Activated CD8-positive, alpha-beta memory T cell treated with anti-CD3 and anti-CD28 coated beads, Interleukin-2, amount 10 ng/mL, durations not matched to agents 7 days and 5 days (primary cell): ENCODE measurements around the gene TOR2A. TPM values are rescaled to one million over a fixed set of nuclear protein-coding genes. Genes with fewer than 3 reads are reported as not detected.

Experiments
- ATAC-seq: fragments of 150-1000 bp; cut with Tn5 transposase; one replicate; pipeline ENCODE4 v1.10.0; 2021; ENCODE audit warnings: moderate library complexity
- CTCF ChIA-PET: fragments of 350-600 bp; sonication (Branson Sonifier 250); formaldehyde crosslinking; loops from one replicate; lab custom pipeline; 2021; ENCODE audit warnings: antibody characterized with exemption; lab: Charles Lee
- DNase-seq: peaks from one replicate; pipeline ENCODE4 v3.0.0-alpha.2; 2020
- H3K27ac Mint-ChIP-seq: one replicate; pipeline ENCODE4 v1.8.0; 2021; ENCODE audit warnings: mild to moderate bottlenecking, mixed read lengths
- H3K27me3 Mint-ChIP-seq: one replicate; pipeline ENCODE4 v1.8.0; 2021; ENCODE audit warnings: mixed read lengths
- H3K36me3 Mint-ChIP-seq: one replicate; pipeline ENCODE4 v1.8.0; 2021; ENCODE audit warnings: mild to moderate bottlenecking, mixed read lengths
- H3K4me1 Mint-ChIP-seq: one replicate; pipeline ENCODE4 v1.8.0; 2021; ENCODE audit warnings: mixed read lengths
- H3K4me3 Mint-ChIP-seq: one replicate; pipeline ENCODE4 v1.8.0; 2021; ENCODE audit warnings: mild to moderate bottlenecking, moderate library complexity, mixed read lengths
- H3K9me3 Mint-ChIP-seq: one replicate; pipeline ENCODE4 v1.8.0; 2022; ENCODE audit warnings: low read depth, mixed read lengths
- total RNA-seq, 2 experiments: library from RNA; stranded (reverse); gene quantifications; one replicate each; pipeline ENCODE4 v1.2.3, GENCODE V29; 2021

TOR2A gene
- total RNA-seq, 2 experiments from 2014 or later: 24.1 to 26.8 TPM

- Mint-ChIP-seq H3K27ac (no peak overlapping the region), H3K4me3 (no peak overlapping the region), H3K4me1 (no peaks in the 10 kb centered on the region), H3K27me3 (no peaks in the 10 kb centered on the region), H3K9me3 (no peaks in the 10 kb centered on the region), H3K36me3 (peaks cover 2% of the 10 kb centered on the region)
- CTCF ChIA-PET: no interaction called here
- DNase-seq (no peak), ATAC-seq (no peak)
Measured at GRCh38 chr9:127693697-127694096, 41.4 kb downstream of the TOR2A start.

GRCh38 chr9:127693143-127693542 lies 42.0 kb downstream of the TOR2A start:
- no peak for ATAC-seq
- Mint-ChIP-seq H3K4me3 (no peak overlapping the region), H3K27me3 (no peaks in the 10 kb centered on the region), H3K9me3 (no peaks in the 10 kb centered on the region), H3K36me3 (peaks cover 2% of the 10 kb centered on the region), H3K4me1 (no peaks in the 10 kb centered on the region), H3K27ac (no peak overlapping the region)
- no peak for DNase-seq
- CTCF ChIA-PET: no interaction called here

- no peak overlapping the region for H3K4me3 Mint-ChIP-seq
Measured at GRCh38 chr9:127692071-127692470, 43.0 kb downstream of the TOR2A start.

GRCh38 chr9:127690735-127691134 lies 44.4 kb downstream of the TOR2A start:
- DNase-seq (no peak), ATAC-seq (no peak)
- Mint-ChIP-seq H3K27me3 (no peaks in the 10 kb centered on the region), H3K4me3 (no peak overlapping the region), H3K36me3 (no peaks in the 10 kb centered on the region), H3K4me1 (no peaks in the 10 kb centered on the region), H3K9me3 (no peaks in the 10 kb centered on the region), H3K27ac (no peak overlapping the region)
- CTCF ChIA-PET: no interaction called here

More at GRCh38 chr9:127692071-127692470, 43.0 kb downstream of the TOR2A start:
- Mint-ChIP-seq H3K4me1 (no peaks in the 10 kb centered on the region), H3K36me3 (peaks cover 2% of the 10 kb centered on the region), H3K9me3 (no peaks in the 10 kb centered on the region), H3K27ac (no peak overlapping the region), H3K27me3 (no peaks in the 10 kb centered on the region)
- ATAC-seq (no peak), DNase-seq (no peak)
- CTCF ChIA-PET: no interaction called here

GRCh38 chr9:127689329-127690000 lies 45.6 kb downstream of the TOR2A start:
- Mint-ChIP-seq H3K27me3 (no peaks in the 10 kb centered on the region), H3K27ac (no peak overlapping the region), H3K4me3 (no peak overlapping the region), H3K4me1 (no peaks in the 10 kb centered on the region), H3K9me3 (no peaks in the 10 kb centered on the region), H3K36me3 (no peaks in the 10 kb centered on the region)
- DNase-seq (no peak), ATAC-seq (no peak)
- CTCF ChIA-PET: no interaction called here

GRCh38 chr9:127686461-127687393 lies 48.4 kb downstream of the TOR2A start:
- DNase-seq (no peak), ATAC-seq (no peak)
- no peaks in the 10 kb centered on the region for H3K36me3 Mint-ChIP-seq
- H3K27ac Mint-ChIP-seq: no peak overlapping the region
- no peaks in the 10 kb centered on the region for H3K9me3 Mint-ChIP-seq
- CTCF ChIA-PET: no interaction called here
- H3K4me3 Mint-ChIP-seq: no peak overlapping the region
- H3K4me1 Mint-ChIP-seq: no peaks in the 10 kb centered on the region
- no peaks in the 10 kb centered on the region for H3K27me3 Mint-ChIP-seq

- no peak for ATAC-seq
- no peaks in the 10 kb centered on the region for H3K9me3 Mint-ChIP-seq
- CTCF ChIA-PET: no interaction called here
- no peak overlapping the region for H3K27ac Mint-ChIP-seq
- no peaks in the 10 kb centered on the region for H3K27me3 Mint-ChIP-seq
- no peaks in the 10 kb centered on the region for H3K36me3 Mint-ChIP-seq
- no peak overlapping the region for H3K4me3 Mint-ChIP-seq
- no peaks in the 10 kb centered on the region for H3K4me1 Mint-ChIP-seq
- no peak for DNase-seq
Measured at GRCh38 chr9:127684576-127684975, 50.5 kb downstream of the TOR2A start.

GRCh38 chr9:127683723-127684122 lies 51.4 kb downstream of the TOR2A start:
- no peaks in the 10 kb centered on the region for H3K4me1 Mint-ChIP-seq
- H3K27me3 Mint-ChIP-seq: no peaks in the 10 kb centered on the region
- H3K27ac Mint-ChIP-seq: no peak overlapping the region
- ATAC-seq (no peak), DNase-seq (no peak)
- no peaks in the 10 kb centered on the region for H3K9me3 Mint-ChIP-seq
- CTCF ChIA-PET: no interaction called here
- no peaks in the 10 kb centered on the region for H3K36me3 Mint-ChIP-seq
- H3K4me3 Mint-ChIP-seq: no peak overlapping the region

GRCh38 chr9:127682351-127683136 lies 52.5 kb downstream of the TOR2A start:
- no peak for ATAC-seq
- Mint-ChIP-seq H3K36me3 (no peaks in the 10 kb centered on the region), H3K4me1 (no peaks in the 10 kb centered on the region)

More at GRCh38 chr9:127682351-127683136, 52.5 kb downstream of the TOR2A start:
- CTCF ChIA-PET: no interaction called here
- Mint-ChIP-seq H3K27me3 (no peaks in the 10 kb centered on the region), H3K27ac (no peak overlapping the region), H3K4me3 (no peak overlapping the region), H3K9me3 (no peaks in the 10 kb centered on the region)
- DNase-seq: no peak

Other genes with a start within 250 kb of the TOR2A start
- 10 to 100 TPM; 22.8 to 26.0 TPM for gene STXBP1, start 123.0 kb downstream of the TOR2A start, total RNA-seq
- not detected for gene CFAP157, start 28.3 kb downstream of the TOR2A start, total RNA-seq
- gene PTRH1, start 19.6 kb downstream of the TOR2A start, total RNA-seq: 10 to 100 TPM; 12.5 to 14.4 TPM
- 1 to 10 TPM; 1.2 to 5.2 TPM for gene TTC16, start 19.2 kb downstream of the TOR2A start, total RNA-seq
- 10 to 100 TPM; 75.2 to 87.8 TPM for gene SH2D3C, start 43.4 kb upstream of the TOR2A start, total RNA-seq
- 100 to 1,000 TPM; 120 to 128 TPM for gene CDK9, start 50.7 kb upstream of the TOR2A start, total RNA-seq
- 100 to 1,000 TPM; 109 to 117 TPM for gene FPGS, start 67.6 kb upstream of the TOR2A start, total RNA-seq
- gene ENG, start 119.4 kb upstream of the TOR2A start, total RNA-seq: 10 to 100 TPM; 18.4 to 21.3 TPM
- gene AK1, start 142.4 kb upstream of the TOR2A start, total RNA-seq: 10 to 100 TPM; 33.6 to 34.3 TPM
- gene ST6GALNAC6, start 164.3 kb upstream of the TOR2A start, total RNA-seq: 10 to 100 TPM; 75.7 to 93.5 TPM
- gene ST6GALNAC4, start 181.7 kb upstream of the TOR2A start, total RNA-seq: 10 to 100 TPM; 64.7 to 71.4 TPM
- 1 to 10 TPM; 1.8 to 2.6 TPM for gene PIP5KL1, start 195.5 kb upstream of the TOR2A start, total RNA-seq
- gene DPM2, start 202.6 kb upstream of the TOR2A start, total RNA-seq: 10 to 100 TPM; 51.4 to 53.5 TPM
- 100 to 1,000 TPM in 1 of 2 experiments, 10 to 100 TPM in 1; 60.8 to 116 TPM for gene EEIG1, start 245.7 kb upstream of the TOR2A start, total RNA-seq